ENCODE data around the gene P2RX4. TPM values are rescaled to one million over a fixed set of nuclear protein-coding genes. Genes with fewer than 3 reads are reported as not detected.
"Not testable (repeated sequence)": the region's sequence is repeated elsewhere in the genome, so short reads cannot be mapped to it uniquely, and the experiment has no call there.

The P2RX4 gene
- total and polyA plus RNA-seq, 3 donors from 2014 or later, result 20.2 to 50.0 (median 36.0) TPM

DNA sequence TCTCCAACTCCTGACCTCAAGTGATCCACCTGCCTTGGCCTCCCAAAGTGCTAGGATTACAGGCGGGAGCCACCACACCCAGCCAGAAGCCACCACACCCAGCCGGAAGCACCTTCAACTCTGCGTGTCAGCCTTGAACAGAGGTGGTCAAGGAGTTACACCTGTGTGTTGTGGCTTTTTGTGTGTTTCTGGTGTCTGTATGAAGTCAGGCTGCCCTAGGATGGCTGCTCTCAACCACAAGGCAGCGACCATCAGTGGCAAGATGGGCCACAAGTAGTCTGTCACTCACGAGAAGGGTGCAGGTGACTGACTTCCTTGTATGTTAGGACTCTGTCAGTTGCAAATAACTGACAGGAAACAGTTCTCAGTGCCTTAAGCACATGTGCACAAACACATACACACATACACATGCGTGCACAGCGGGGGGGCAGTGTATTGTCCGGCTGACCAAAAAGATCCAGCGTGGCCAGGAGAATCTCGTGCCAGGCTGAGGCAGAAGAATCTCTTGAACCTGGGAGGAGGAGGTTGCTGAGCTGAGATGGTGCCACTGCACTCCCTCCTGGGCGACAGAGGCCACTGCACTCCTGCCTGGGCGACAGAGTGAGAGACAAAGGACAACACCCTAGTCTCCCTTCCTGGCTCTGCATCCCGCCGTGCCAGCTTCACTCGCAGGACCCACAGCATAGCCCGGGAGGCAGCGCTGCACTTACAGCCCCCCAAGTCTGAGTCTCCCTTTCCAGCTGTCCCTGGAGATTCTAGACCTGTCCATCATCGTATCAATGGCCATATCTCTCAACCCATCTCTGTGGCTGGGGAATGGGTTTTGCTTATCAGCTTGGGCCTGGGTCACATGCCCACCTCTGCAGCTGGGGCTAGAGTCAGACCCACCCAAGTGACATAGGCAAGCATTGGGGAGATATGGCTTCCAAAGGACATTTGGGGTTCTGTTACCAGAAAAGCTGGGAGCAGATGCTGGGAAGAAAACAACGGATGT, 13.7 kb downstream of the P2RX4 start:
- no peak for TF ChIP-seq POLR2A (IDR thresholded peaks at IDR 0.05)
- TF ChIP-seq, protein P1, sequence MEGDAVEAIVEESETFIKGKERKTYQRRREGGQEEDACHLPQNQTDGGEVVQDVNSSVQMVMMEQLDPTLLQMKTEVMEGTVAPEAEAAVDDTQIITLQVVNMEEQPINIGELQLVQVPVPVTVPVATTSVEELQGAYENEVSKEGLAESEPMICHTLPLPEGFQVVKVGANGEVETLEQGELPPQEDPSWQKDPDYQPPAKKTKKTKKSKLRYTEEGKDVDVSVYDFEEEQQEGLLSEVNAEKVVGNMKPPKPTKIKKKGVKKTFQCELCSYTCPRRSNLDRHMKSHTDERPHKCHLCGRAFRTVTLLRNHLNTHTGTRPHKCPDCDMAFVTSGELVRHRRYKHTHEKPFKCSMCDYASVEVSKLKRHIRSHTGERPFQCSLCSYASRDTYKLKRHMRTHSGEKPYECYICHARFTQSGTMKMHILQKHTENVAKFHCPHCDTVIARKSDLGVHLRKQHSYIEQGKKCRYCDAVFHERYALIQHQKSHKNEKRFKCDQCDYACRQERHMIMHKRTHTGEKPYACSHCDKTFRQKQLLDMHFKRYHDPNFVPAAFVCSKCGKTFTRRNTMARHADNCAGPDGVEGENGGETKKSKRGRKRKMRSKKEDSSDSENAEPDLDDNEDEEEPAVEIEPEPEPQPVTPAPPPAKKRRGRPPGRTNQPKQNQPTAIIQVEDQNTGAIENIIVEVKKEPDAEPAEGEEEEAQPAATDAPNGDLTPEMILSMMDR (IDR thresholded peaks at IDR 0.05), result peak in 2 of 3 experiments; percentile 15 to 24
- Histone ChIP-seq H3K9me3 (no peaks in the 10 kb centered on the region), H3K4me3 (no peak overlapping the region), H3K27me3 (no peaks in the 10 kb centered on the region), H3K36me3 (ENCODE audit: low read depth, missing control alignments) (no peaks in the 10 kb centered on the region), H3K4me1 (no peaks in the 10 kb centered on the region), H3K27ac (no peak overlapping the region)
- 78 to 81% methylated on average over 13 to 19 of the region's 19 CpGs for WGBS, 2 donors
- intact Hi-C loops (cut with DNase I; ENCODE audit: low total_unique reads), result no loop called here
- peak; percentile 48 for DNase-seq

DNA sequence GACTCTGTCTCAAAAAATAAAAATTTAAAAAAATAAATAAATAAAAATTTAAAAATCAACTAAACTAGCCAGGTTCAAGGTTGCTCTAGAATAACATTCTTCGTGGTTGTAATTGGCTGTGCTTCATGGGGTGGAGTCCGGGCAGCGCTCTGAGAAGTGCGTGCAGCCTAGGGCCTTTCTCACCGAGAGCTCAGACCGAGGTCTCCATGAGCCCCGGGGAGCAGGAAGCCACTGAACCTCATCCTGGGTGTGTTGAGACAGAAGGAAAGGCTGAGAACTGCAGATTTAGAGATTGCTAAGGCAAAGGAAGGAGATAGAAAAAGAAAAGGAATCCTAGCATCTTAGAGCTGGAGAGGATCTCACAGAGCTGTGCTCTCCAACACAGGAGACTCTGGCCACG, 14.7 kb downstream of the P2RX4 start:
- Histone ChIP-seq H3K27ac (no peak overlapping the region), H3K36me3 (ENCODE audit: low read depth, missing control alignments) (no peaks in the 10 kb centered on the region), H3K4me1 (no peaks in the 10 kb centered on the region), H3K27me3 (no peaks in the 10 kb centered on the region), H3K9me3 (no peaks in the 10 kb centered on the region), H3K4me3 (no peak overlapping the region)
- DNase-seq, result peak; percentile 32
- WGBS, 2 donors, result 58 to 59% methylated on average over 8 of the region's 8 CpGs
- TF ChIP-seq, protein P1 (IDR thresholded peaks at IDR 0.05), result no peak
- no peak for TF ChIP-seq POLR2A (IDR thresholded peaks at IDR 0.05)
- intact Hi-C loops (cut with DNase I; ENCODE audit: low total_unique reads), result no loop called here

DNA sequence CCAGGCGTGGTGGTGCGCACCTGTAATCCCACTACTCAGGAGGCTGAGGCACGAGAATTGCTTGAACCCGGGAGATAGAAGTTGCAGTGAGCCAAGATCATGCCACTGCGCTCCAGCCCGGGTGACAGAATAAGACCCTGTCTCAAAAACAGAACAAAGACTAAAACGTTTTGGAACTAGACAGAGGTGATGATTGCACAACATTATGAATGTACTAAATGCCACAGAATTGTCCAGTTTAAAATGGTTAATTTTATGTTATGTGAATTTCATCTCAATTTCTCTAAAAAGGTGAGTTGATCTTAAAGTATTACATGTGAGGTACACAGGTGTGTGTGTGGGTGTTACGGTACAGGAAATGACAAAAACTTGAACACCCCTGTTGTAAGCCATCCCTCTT, 16.5 kb downstream of the P2RX4 start:
- Histone ChIP-seq H3K9me3 (no peaks in the 10 kb centered on the region), H3K36me3 (ENCODE audit: low read depth, missing control alignments) (no peaks in the 10 kb centered on the region), H3K4me3 (no peak overlapping the region), H3K27ac (no peak overlapping the region), H3K4me1 (no peaks in the 10 kb centered on the region), H3K27me3 (no peaks in the 10 kb centered on the region)
- TF ChIP-seq, protein P1 (IDR thresholded peaks at IDR 0.05), result no peak
- no peak for TF ChIP-seq POLR2A (IDR thresholded peaks at IDR 0.05)
- intact Hi-C loops (cut with DNase I; ENCODE audit: low total_unique reads), result no loop called here
- DNase-seq, result no peak
- 87 to 91% methylated on average over 8 of the region's 8 CpGs for WGBS, 2 donors

DNA sequence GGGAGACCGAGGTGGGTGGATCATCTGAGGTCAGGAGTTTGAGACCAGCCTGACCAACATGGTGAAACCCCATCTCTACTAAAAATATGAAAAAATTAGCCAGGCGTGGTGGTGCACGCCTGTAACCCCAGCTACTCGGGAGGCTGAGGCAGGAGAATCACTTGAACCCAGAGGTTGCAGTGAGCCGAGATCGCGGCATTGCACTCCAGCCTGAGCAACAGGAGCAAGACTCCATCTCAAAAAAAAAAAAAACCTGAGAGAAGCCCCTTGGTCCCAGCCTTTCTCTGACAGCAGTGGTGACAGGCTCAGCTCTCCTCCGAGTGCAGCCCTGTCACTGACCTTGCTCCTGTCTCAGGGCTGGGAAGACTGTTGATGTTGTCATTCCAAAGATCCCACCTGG, 16.9 kb downstream of the P2RX4 start:
- H3K4me3 ChIP-seq; H3K27me3 ChIP-seq; H3K27ac ChIP-seq; H3K36me3 ChIP-seq (ENCODE audit: low read depth, missing control alignments); intact Hi-C loops (cut with DNase I; ENCODE audit: low total_unique reads); H3K9me3 ChIP-seq; DNase-seq; H3K4me1 ChIP-seq: not testable (repeated sequence)
- WGBS, 2 donors, result 88 to 95% methylated on average over 8 of the region's 8 CpGs

DNA sequence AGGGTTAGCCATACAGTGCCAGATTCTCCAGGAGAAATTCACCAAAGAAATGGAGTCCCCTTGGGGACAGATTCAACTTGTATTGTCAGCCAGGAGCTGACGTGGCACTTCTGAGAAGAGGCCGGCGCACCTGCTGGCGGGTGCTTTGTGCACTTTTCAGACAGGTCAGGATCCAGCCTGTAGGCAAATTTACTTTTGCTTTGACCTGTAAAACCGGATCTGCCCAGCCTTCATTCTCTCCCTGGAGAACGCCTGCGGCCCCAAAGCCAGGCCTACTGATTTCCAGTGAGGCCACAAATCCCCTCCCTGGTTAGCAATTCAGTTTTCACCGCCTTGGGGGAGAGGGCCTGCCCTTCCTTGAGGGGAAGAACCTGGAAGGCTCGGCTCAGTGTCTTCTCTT, 17.4 kb downstream of the P2RX4 start:
- no peak for DNase-seq
- H3K36me3 ChIP-seq (ENCODE audit: low read depth, missing control alignments), result no peaks in the 10 kb centered on the region
- intact Hi-C loops (cut with DNase I; ENCODE audit: low total_unique reads), result no loop called here
- no peaks in the 10 kb centered on the region for H3K27me3 ChIP-seq
- H3K27ac ChIP-seq, result no peak overlapping the region
- WGBS, 2 donors, result 86 to 92% methylated on average over 9 of the region's 9 CpGs
- no peaks in the 10 kb centered on the region for H3K9me3 ChIP-seq
- TF ChIP-seq POLR2A (IDR thresholded peaks at IDR 0.05), result no peak
- no peaks in the 10 kb centered on the region for H3K4me1 ChIP-seq
- H3K4me3 ChIP-seq, result no peak overlapping the region
